Breast epithelium (tissue), 3 donors: ENCODE data around the gene PDIA6.

ENCODE experiments used
- POLR2A ChIP-seq: fragments of 450-650 bp; IDR thresholded peaks from one replicate; pipeline ENCODE4 v1.6.1; 2016; ENCODE audit warnings: antibody characterized with exemption, mild to moderate bottlenecking, moderate library complexity
- TF ChIP-seq, protein P1 (sequence below), 3 donors: fragments of 450-650 bp; IDR thresholded peaks; one replicate each; pipeline ENCODE4 v1.5.1; 2016 to 2017; ENCODE audit warnings: antibody characterized with exemption in 3 of 3, mild to moderate bottlenecking in 3 of 3, moderate library complexity in 3 of 3

DNA sequence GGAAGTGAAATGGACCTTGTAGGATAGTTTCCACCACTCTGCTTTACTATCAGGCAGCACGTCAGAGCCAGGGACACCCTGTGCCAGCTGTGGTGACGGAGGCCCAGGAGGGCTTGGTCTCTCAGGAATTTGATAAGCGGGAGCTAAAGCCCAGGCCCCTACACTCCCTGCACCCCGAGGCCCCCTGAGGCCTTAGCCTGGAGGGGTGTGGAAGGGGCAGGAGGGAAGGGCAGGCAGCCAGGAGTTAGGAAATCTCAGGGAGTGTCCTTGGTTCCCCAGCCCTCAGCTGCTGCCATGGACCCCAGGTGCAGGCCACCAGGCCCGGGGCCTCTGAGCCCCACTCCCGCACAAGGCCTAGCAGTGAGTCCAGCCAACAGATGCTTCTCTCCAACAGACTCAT, 38.2 kb downstream of the PDIA6 start:
- TF ChIP-seq, protein P1, sequence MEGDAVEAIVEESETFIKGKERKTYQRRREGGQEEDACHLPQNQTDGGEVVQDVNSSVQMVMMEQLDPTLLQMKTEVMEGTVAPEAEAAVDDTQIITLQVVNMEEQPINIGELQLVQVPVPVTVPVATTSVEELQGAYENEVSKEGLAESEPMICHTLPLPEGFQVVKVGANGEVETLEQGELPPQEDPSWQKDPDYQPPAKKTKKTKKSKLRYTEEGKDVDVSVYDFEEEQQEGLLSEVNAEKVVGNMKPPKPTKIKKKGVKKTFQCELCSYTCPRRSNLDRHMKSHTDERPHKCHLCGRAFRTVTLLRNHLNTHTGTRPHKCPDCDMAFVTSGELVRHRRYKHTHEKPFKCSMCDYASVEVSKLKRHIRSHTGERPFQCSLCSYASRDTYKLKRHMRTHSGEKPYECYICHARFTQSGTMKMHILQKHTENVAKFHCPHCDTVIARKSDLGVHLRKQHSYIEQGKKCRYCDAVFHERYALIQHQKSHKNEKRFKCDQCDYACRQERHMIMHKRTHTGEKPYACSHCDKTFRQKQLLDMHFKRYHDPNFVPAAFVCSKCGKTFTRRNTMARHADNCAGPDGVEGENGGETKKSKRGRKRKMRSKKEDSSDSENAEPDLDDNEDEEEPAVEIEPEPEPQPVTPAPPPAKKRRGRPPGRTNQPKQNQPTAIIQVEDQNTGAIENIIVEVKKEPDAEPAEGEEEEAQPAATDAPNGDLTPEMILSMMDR (IDR thresholded peaks at IDR 0.05), result no peak
- no peak for TF ChIP-seq POLR2A
